GM12878 (cell line): Measurements from ENCODE around the gene PPOX. TPM values are rescaled to one million over a fixed set of nuclear protein-coding genes. Genes with fewer than 3 reads are reported as not detected.

Experiments
- ATF2 ChIP-seq: IDR thresholded peaks from 2 replicates; pipeline ENCODE4 v1.6.1; 2012; ENCODE audit warnings: low read length, inconsistent platforms
- CEBPB ChIP-seq, 2 experiments: fragments of 150-350 bp in 1 of 2; IDR thresholded peaks; 2 replicates each; pipeline ENCODE4 v1.6.1; 2012 to 2014; ENCODE audit warnings: low read depth in 2 of 2, low read length in 2 of 2, borderline replicate concordance in 1 of 2, inconsistent platforms in 1 of 2
- CHD1 ChIP-seq: IDR thresholded peaks from 2 replicates; pipeline ENCODE4 v1.6.1; 2012; ENCODE audit warnings: low read depth, low read length, improper control_type of control experiment
- CUX1 ChIP-seq: IDR thresholded peaks from 2 replicates; pipeline ENCODE4 v1.6.1; 2012; ENCODE audit warnings: improper control_type of control experiment, low read depth, low read length; ENCODE audit not compliant: insufficient replicate concordance
- EED ChIP-seq: sonication (generic); IDR thresholded peaks from 2 replicates; pipeline ENCODE4 v1.6.1; 2016; ENCODE audit warnings: antibody characterized with exemption, low read depth
- ESRRA ChIP-seq: IDR thresholded peaks from 2 replicates; pipeline ENCODE4 v1.6.1; 2012; ENCODE audit warnings: mild to moderate bottlenecking, low read length, improper control_type of control experiment
- HSF1 ChIP-seq: fragments of 150-350 bp; IDR thresholded peaks from 2 replicates; pipeline ENCODE4 v1.6.1; 2014; ENCODE audit warnings: mild to moderate bottlenecking, low read depth, low read length
- NFXL1 ChIP-seq: fragments of 450-650 bp; IDR thresholded peaks from 2 replicates; pipeline ENCODE4 v1.6.1; 2017; ENCODE audit warnings: antibody characterized with exemption, mild to moderate bottlenecking, borderline replicate concordance
- NFYB ChIP-seq: IDR thresholded peaks from 2 replicates; pipeline ENCODE4 v1.6.1; 2011; ENCODE audit warnings: low read depth, mild to moderate bottlenecking, low read length, improper control_type of control experiment, moderate library complexity; ENCODE audit not compliant: insufficient read depth
- POU2F2 ChIP-seq: IDR thresholded peaks from 3 replicates; pipeline ENCODE4 v1.6.1; 2011; ENCODE audit warnings: low read depth, mild to moderate bottlenecking, low read length, borderline replicate concordance
- SMAD1 ChIP-seq: fragments of 450-650 bp; IDR thresholded peaks from 2 replicates; pipeline ENCODE4 v1.6.1; 2018; ENCODE audit warnings: mild to moderate bottlenecking, low read depth; ENCODE audit not compliant: partially characterized antibody
- STAT1 ChIP-seq: fragments of 450-650 bp; conservative IDR thresholded peaks from 2 replicates; pipeline ENCODE4 v1.6.1; 2014; ENCODE audit warnings: antibody characterized with exemption, mild to moderate bottlenecking
- polyA plus RNA-seq, 11 experiments: library from polyadenylated mRNA; depleted of rRNA in 4 of 11; unstranded in 6 of 11; stranded (reverse) in 5 of 11; fragments of >200 nt; fragmentation: Nextera tagmentation in 4 of 11; fragmentation: Illumina TruSeq in 1 of 11; extraction: Ambion mirVana in 4 of 11; extraction: Trizol in 1 of 11; gene quantifications; 1 replicate in 1 of 11; 2 replicates in 10 of 11; pipeline versions ENCODE4 v1.2.1 to v1.2.3, GENCODE V29; 2011 to 2016; ENCODE audit warnings: inconsistent platforms in 2 of 11, missing spikeins in 2 of 11, low read depth in 1 of 11
- total RNA-seq, 4 experiments: library from RNA; depleted of rRNA in 3 of 4; stranded (reverse); fragments of >200 nt in 3 of 4; fragmentation: Illumina TruSeq in 1 of 4; extraction: Trizol in 1 of 4; gene quantifications; 2 replicates each; pipeline versions ENCODE4 v1.2.1 to v1.2.3, GENCODE V29; 2013 to 2021
- TF ChIP-seq, protein P1 (sequence below): IDR thresholded peaks from 2 replicates; pipeline ENCODE4 v1.6.1; 2012; ENCODE audit warnings: mild to moderate bottlenecking, low read depth, low read length
- TF ChIP-seq, protein P2 (sequence below): fragments of 450-650 bp; IDR thresholded peaks from 2 replicates; pipeline ENCODE4 v1.6.1; 2017; ENCODE audit warnings: mild to moderate bottlenecking, moderate library complexity

PPOX gene
- total and polyA plus RNA-seq, 10 of the 15 experiments (the other 5 are each of a cell fraction or from before 2014, with no cell fraction given), result 8.9 to 31.5 (median 20.3) TPM

- TF ChIP-seq CUX1 (no peak), CHD1 (no peak), ESRRA (no peak), NFXL1 (no peak), NFYB (peak; percentile 95), EED (peak; percentile 80), STAT1 (no peak), ATF2 (no peak), CEBPB (IDR thresholded peaks at IDR 0.05; ENCODE audit: borderline replicate concordance in 1 of 2, low read depth in 2 of 2, low read length in 2 of 2) (peak in 1 of 2 experiments; percentile 46; a peak in 1 of 4 replicates), POU2F2 (0 out of 3 replicates have a peak, but pooled peaks have one; percentile 24), SMAD1 (peak; percentile 17), HSF1 (no peak)
- TF ChIP-seq, protein P1, sequence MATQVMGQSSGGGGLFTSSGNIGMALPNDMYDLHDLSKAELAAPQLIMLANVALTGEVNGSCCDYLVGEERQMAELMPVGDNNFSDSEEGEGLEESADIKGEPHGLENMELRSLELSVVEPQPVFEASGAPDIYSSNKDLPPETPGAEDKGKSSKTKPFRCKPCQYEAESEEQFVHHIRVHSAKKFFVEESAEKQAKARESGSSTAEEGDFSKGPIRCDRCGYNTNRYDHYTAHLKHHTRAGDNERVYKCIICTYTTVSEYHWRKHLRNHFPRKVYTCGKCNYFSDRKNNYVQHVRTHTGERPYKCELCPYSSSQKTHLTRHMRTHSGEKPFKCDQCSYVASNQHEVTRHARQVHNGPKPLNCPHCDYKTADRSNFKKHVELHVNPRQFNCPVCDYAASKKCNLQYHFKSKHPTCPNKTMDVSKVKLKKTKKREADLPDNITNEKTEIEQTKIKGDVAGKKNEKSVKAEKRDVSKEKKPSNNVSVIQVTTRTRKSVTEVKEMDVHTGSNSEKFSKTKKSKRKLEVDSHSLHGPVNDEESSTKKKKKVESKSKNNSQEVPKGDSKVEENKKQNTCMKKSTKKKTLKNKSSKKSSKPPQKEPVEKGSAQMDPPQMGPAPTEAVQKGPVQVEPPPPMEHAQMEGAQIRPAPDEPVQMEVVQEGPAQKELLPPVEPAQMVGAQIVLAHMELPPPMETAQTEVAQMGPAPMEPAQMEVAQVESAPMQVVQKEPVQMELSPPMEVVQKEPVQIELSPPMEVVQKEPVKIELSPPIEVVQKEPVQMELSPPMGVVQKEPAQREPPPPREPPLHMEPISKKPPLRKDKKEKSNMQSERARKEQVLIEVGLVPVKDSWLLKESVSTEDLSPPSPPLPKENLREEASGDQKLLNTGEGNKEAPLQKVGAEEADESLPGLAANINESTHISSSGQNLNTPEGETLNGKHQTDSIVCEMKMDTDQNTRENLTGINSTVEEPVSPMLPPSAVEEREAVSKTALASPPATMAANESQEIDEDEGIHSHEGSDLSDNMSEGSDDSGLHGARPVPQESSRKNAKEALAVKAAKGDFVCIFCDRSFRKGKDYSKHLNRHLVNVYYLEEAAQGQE, result no peak
- TF ChIP-seq, protein P2, sequence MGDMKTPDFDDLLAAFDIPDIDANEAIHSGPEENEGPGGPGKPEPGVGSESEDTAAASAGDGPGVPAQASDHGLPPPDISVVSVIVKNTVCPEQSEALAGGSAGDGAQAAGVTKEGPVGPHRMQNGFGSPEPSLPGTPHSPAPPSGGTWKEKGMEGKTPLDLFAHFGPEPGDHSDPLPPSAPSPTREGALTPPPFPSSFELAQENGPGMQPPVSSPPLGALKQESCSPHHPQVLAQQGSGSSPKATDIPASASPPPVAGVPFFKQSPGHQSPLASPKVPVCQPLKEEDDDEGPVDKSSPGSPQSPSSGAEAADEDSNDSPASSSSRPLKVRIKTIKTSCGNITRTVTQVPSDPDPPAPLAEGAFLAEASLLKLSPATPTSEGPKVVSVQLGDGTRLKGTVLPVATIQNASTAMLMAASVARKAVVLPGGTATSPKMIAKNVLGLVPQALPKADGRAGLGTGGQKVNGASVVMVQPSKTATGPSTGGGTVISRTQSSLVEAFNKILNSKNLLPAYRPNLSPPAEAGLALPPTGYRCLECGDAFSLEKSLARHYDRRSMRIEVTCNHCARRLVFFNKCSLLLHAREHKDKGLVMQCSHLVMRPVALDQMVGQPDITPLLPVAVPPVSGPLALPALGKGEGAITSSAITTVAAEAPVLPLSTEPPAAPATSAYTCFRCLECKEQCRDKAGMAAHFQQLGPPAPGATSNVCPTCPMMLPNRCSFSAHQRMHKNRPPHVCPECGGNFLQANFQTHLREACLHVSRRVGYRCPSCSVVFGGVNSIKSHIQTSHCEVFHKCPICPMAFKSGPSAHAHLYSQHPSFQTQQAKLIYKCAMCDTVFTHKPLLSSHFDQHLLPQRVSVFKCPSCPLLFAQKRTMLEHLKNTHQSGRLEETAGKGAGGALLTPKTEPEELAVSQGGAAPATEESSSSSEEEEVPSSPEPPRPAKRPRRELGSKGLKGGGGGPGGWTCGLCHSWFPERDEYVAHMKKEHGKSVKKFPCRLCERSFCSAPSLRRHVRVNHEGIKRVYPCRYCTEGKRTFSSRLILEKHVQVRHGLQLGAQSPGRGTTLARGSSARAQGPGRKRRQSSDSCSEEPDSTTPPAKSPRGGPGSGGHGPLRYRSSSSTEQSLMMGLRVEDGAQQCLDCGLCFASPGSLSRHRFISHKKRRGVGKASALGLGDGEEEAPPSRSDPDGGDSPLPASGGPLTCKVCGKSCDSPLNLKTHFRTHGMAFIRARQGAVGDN, result no peak
Observed at GRCh38 chr1:161185282-161185682, 19.1 kb downstream of the PPOX start (continued).
